ENCODE data around the gene STRAP. TPM values are rescaled to one million over a fixed set of nuclear protein-coding genes. Genes with fewer than 3 reads are reported as not detected.

The STRAP gene
- total and polyA plus RNA-seq, 2 donors (not counting 3 experiments of a cell fraction or from before 2014, with no cell fraction given): 76.9 to 138 TPM

GRCh38 chr12:15863372-15863771, 18.8 kb upstream of the STRAP start:
- no peaks in the 10 kb centered on the region for H3K79me2 ChIP-seq (ENCODE audit: control insufficient read depth, insufficient read depth, low read length)
- H4K20me1 ChIP-seq (replicated peaks; ENCODE audit: control insufficient read depth, extremely low read depth, insufficient read depth, low read length): no peaks in the 10 kb centered on the region
- H3K4me2 ChIP-seq (ENCODE audit: insufficient read depth, low read length): no peak overlapping the region
- FAIRE-seq (no peak), DNase-seq (ENCODE audit: low read depth, low spot score) (no peak)
- dilution Hi-C loops (cut with MboI; ENCODE audit: extremely low pct_ligation_motif_present, low sequenced_read_pairs): no loop called here
- TF ChIP-seq FOS (IDR thresholded peaks at IDR 0.05; ENCODE audit: borderline replicate concordance, insufficient read depth, low read length): no peak
- no peak for TF ChIP-seq MYC (IDR thresholded peaks at IDR 0.05; ENCODE audit: low read depth, low read length)
- TF ChIP-seq CTCF (IDR thresholded peaks at IDR 0.05; ENCODE audit: extremely low read depth in 1 of 2, insufficient read depth in 1 of 2, low read depth in 1 of 2, low read length in 2 of 2): no peak
- no peak for TF ChIP-seq POLR2AphosphoS5 (IDR thresholded peaks at IDR 0.05; ENCODE audit: insufficient read depth, low read depth, low read length)
- TF ChIP-seq EZH2 (IDR thresholded peaks at IDR 0.05; ENCODE audit: borderline replicate concordance, low read depth, low read length, severe bottlenecking): no peak
- no peak for TF ChIP-seq MAX (IDR thresholded peaks at IDR 0.05; ENCODE audit: insufficient read depth, insufficient read length)
- CTCF ChIA-PET: interaction anchor here (0.9 to 2.9 kb wide), 3 partner anchors 273 to 331 kb away, joined by 3 to 9 read pairs (median 3); no protein-coding TSS in a partner anchor
- intact Hi-C loops (cut with micrococcal nuclease): no loop called here
- no peak overlapping the region for H3K4me3 ChIP-seq (replicated peaks in 1 of 3; ENCODE audit: insufficient read depth in 1 of 3, low read depth in 1 of 3, low read length in 3 of 3)
- no peaks in the 10 kb centered on the region for H3K36me3 ChIP-seq (ENCODE audit: control insufficient read depth in 2 of 2, extremely low read depth in 1 of 2, insufficient read depth in 2 of 2, low read length in 2 of 2)
- POLR2A ChIA-PET: no interaction called here
- no peak overlapping the region for H2AFZ ChIP-seq (ENCODE audit: low read depth, low read length)
- H3K9me1 ChIP-seq (replicated peaks; ENCODE audit: control insufficient read depth, extremely low read depth, insufficient read depth, low read length): no peaks in the 10 kb centered on the region
- BruUV-seq (replicated peaks): no TSS peak
- H3K4me1 ChIP-seq (ENCODE audit: control insufficient read depth, extremely low read depth, insufficient read depth, low read length): no peaks in the 10 kb centered on the region
- H3K9me3 ChIP-seq (replicated peaks; ENCODE audit: control insufficient read depth, insufficient read depth, low read length): no peaks in the 10 kb centered on the region
- H3K27ac ChIP-seq (ENCODE audit: insufficient read depth, low read depth, low read length): no peak overlapping the region
- H3K9ac ChIP-seq (replicated peaks; ENCODE audit: extremely low read depth, insufficient read depth, low read length): no peak overlapping the region
- H3K27me3 ChIP-seq (ENCODE audit: control insufficient read depth in 2 of 2, insufficient read depth in 2 of 2, low read length in 2 of 2): peaks cover 2% of the 10 kb centered on the region in 2 experiments

Data from endothelial cell of umbilical vein (primary cell).